Activated T-helper 1 cell treated with anti-CD3 and anti-CD28 coated beads, Interleukin-12 subunit alpha, Interleukin-12 subunit beta, Interleukin-2, Interleukin-4 antibody, amounts not matched to agents 30 ng/mL and 10 ng/mL and 1 ng/mL, durations not matched to agents 14 hours and 24 hours and 36 hours (primary cell): ENCODE results near the gene APBA2. TPM values are rescaled to one million over a fixed set of nuclear protein-coding genes. Genes with fewer than 3 reads are reported as not detected.
"Not testable (repeated sequence)": the region's sequence is repeated elsewhere in the genome, so short reads cannot be mapped to it uniquely, and the experiment has no call there.

Experiments
- DNase-seq: peaks from one replicate; pipeline ENCODE4 v3.0.0; 2021; ENCODE audit warnings: low spot score
- H3K27ac Mint-ChIP-seq: one replicate; pipeline ENCODE4 v1.8.0; 2021; ENCODE audit warnings: mild to moderate bottlenecking, mixed read lengths
- H3K27me3 Mint-ChIP-seq: one replicate; pipeline ENCODE4 v1.8.0; 2022; ENCODE audit warnings: mild to moderate bottlenecking, moderate library complexity, mixed read lengths; ENCODE audit not compliant: insufficient read depth
- H3K36me3 Mint-ChIP-seq: one replicate; pipeline ENCODE4 v1.8.0; 2021; ENCODE audit warnings: low read depth, mixed read lengths
- H3K4me1 Mint-ChIP-seq: one replicate; pipeline ENCODE4 v1.8.0; 2021; ENCODE audit warnings: low read depth, mixed read lengths
- H3K4me3 Mint-ChIP-seq: one replicate; pipeline ENCODE4 v1.8.0; 2021; ENCODE audit warnings: mild to moderate bottlenecking, moderate library complexity, mixed read lengths
- H3K9me3 Mint-ChIP-seq: one replicate; pipeline ENCODE4 v1.8.0; 2021; ENCODE audit warnings: mixed read lengths
- intact Hi-C: fragments of 100-400 bp; cut with micrococcal nuclease; formaldehyde crosslinking; loops from one replicate; pipeline ENCODE4 v1.15.1; 2024
- total RNA-seq: library from RNA; stranded (reverse); gene quantifications from 2 replicates; pipeline ENCODE4 v1.2.3, GENCODE V29; 2022

Gene APBA2
- total RNA-seq, 1 donor from 2014 or later: 0.80 TPM

DNA sequence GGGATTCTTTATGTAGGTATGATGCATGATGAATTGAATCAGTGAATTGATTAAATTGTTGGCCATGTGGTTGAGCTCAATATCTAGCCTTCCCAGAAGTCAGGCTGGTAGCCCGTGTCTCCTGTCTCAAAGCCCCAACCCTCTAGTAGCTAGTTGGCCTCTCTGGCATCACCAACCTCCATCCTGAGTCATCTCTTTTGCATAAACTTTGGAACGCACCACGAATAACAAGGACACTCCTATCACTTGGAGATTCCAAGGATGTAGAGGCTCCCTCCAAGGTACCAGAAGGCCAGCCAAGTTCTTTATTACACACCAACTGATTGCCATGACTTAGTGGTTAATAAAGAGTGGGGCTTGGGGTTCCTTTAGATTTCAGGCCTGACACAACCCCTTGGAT lies 148.4 kb downstream of the APBA2 start:
- no peak overlapping the region for H3K4me3 Mint-ChIP-seq
- peaks cover 1% of the 10 kb centered on the region for H3K36me3 Mint-ChIP-seq
- H3K4me1 Mint-ChIP-seq: peaks cover 10% of the 10 kb centered on the region
- no peak overlapping the region for H3K27ac Mint-ChIP-seq
- no peak for DNase-seq
- H3K27me3 Mint-ChIP-seq: peaks cover 2% of the 10 kb centered on the region
- intact Hi-C loops: no loop called here
- H3K9me3 Mint-ChIP-seq: peaks cover 7% of the 10 kb centered on the region

DNA sequence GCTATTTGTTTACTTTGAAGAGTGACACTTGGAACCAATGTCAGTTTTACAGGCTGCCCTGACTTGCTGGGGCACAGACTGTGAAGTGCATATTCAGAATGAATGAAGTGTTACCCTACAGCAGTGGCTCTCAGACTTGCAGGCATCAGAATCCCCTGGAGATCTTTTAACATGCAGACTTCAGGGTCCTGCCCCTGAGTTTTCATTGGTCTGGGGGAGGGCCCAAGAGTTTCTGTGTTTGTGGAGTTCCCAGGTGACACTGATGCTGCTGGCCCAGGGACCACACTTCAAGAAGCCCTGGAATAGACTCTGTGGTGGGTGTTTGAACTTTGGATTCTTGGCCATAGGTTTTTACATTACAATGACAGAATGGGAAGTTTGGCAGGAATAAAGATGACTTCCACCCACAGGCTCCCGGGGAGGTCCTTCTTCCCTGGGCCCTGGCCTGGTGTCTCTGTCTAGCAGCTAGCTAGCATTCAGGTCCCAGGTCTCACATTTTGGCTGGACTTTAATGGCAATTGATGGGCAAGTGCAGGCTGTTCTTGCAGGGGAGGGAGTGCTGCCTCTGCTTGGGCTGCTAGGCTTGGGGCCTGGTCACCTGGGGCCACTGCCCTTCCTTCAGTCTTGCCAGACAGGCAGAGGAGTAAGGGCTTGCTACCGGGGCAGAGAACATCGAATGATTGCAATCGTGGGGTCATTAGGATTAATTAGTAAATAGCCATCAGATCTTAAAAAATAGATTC lies 149.0 kb downstream of the APBA2 start:
- Mint-ChIP-seq H3K9me3 (peaks cover 7% of the 10 kb centered on the region), H3K4me3 (no peak overlapping the region), H3K4me1 (peaks cover 16% of the 10 kb centered on the region), H3K27me3 (peaks cover 2% of the 10 kb centered on the region), H3K36me3 (peaks cover 1% of the 10 kb centered on the region), H3K27ac (no peak overlapping the region)
- intact Hi-C loops: no loop called here
- no peak for DNase-seq

DNA sequence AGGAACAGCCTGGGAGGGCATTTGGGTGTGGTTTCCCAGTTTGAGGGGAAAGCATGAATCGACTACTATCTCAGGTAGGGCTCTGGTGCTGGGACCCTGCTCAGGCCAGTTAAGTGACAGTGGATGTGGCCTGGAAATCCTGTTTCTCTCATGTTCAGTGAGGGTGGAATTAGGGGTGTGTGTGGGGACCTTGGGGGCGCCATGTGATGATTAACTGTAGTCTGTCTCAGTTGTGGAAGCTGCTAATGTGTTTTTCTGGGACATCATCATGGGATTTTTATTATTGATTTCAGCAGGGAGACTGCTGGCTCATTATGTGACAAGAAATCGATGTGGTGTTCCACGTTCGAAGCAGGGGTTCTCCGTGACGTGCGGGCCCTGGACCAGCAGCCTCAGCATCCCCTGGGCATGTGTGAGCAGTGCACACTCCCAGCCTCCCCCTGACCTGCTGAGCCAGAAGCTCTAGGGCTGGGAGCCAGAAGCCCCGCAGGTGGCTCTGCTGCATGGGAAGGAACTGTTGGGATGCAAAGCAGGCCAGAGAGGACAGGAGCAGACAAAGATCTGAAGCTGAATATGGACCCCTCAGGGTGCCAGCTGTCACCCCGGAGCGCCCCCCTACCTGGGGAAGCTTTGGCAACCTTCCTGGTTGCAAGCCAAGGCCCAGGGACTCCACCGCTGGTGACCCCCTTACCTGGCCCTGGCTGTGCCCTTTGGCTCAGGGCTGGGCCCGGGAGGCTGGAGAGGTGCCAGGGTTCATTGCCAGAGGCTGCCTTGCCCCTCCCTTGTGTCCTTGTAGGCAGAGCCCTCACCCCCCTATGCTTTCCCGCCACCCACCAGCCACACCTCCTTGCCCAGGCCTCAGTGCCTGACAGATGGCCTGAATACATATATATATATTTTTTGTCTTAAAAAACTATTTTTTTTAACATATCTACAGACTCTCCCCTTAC lies 149.8 kb downstream of the APBA2 start:
- H3K9me3 Mint-ChIP-seq: peaks cover 7% of the 10 kb centered on the region
- no peaks in the 10 kb centered on the region for H3K36me3 Mint-ChIP-seq
- H3K4me3 Mint-ChIP-seq: no peak overlapping the region
- peaks cover 6% of the 10 kb centered on the region for H3K27me3 Mint-ChIP-seq
- peaks cover 20% of the 10 kb centered on the region for H3K4me1 Mint-ChIP-seq
- no peak overlapping the region for H3K27ac Mint-ChIP-seq
- intact Hi-C loops: no loop called here
- no peak for DNase-seq

DNA sequence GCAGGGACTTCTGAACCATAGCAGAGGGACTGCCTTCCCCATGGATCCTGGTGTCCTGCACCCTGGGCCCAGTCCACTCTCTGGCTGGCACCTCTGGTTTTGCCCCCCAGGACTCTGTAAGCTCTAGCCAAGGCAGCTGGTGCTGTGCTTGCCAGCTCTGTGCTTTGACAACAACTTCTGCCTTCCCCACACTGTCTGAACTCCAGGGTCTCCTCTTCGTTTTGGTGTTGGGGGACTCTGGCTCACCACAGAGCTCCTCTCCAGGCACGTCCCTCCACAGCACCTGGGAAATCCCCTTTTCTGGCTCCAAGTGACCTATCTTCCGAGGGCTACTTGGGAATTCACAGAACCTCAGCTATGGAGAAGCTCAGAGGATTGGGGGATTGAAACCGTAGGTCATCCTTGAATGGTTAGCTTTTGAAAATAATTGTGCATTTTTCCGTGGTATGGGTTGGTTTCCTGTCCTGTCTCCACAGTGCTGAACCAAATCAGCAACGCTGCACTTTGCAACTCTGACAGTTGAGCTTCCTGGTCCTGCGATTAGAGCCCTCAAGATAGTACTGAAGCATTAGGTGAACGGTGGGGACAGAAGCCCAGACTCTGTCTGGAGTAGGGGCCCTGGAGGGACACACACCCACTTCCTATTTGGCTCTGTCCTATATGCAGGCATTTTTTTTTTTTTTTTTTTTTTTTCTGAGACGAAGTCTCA lies 152.4 kb downstream of the APBA2 start:
- Mint-ChIP-seq H3K9me3 (no peaks in the 10 kb centered on the region), H3K27ac (no peak overlapping the region)
- intact Hi-C loops: no loop called here

DNA sequence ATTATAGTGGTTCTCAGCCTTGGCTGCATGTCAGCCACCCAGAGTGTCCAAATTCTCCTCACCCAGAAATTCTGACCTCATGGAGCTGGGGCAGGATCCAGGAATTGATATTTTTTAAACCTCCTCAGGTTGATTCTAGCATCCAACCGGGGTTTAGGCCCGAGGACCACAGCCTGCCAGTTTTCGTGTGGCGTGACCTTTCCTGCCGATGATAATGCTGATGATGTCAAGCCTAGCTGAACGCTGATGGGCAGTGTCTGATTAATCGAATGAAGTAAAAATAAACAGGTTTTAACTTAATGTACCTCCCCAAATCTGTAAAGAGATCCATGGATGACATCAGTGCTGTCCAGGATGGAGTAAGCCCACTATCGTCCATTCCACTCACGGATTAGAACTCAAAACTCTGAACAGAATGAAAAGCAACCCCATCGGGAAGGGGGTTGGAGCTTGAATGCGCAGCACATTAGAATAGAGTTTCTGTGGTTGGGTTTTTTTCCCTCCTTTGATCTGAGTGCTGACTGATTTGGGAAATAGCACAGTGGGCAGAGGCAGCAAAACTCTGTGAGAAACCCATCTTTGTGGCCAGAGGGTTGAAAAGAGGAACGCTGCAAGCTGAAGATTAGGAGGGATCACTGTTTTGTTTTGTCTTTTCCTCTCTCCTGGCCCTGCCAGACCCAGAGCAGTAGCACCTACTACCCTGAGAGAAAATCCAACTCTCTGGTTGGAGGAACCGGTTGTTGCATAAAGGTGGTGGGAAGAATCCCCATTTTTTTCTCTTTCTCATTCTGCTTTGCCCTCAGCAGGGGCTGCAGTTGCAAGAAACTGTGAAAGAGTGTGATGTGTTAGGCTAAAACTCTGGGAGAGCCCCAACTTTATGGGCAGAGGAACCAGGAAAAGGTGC lies 153.9 kb downstream of the APBA2 start:
- no peak for DNase-seq
- intact Hi-C loops: no loop called here
- Mint-ChIP-seq H3K4me1 (peaks cover 11% of the 10 kb centered on the region), H3K4me3 (no peak overlapping the region), H3K27ac (no peak overlapping the region), H3K27me3 (peaks cover 9% of the 10 kb centered on the region), H3K36me3 (no peaks in the 10 kb centered on the region), H3K9me3 (no peaks in the 10 kb centered on the region)

More for the DNA sequence above, 152.4 kb downstream of the APBA2 start:
- no peak for DNase-seq
- Mint-ChIP-seq H3K4me3 (no peak overlapping the region), H3K27me3 (peaks cover 9% of the 10 kb centered on the region), H3K36me3 (no peaks in the 10 kb centered on the region), H3K4me1 (peaks cover 11% of the 10 kb centered on the region)

DNA sequence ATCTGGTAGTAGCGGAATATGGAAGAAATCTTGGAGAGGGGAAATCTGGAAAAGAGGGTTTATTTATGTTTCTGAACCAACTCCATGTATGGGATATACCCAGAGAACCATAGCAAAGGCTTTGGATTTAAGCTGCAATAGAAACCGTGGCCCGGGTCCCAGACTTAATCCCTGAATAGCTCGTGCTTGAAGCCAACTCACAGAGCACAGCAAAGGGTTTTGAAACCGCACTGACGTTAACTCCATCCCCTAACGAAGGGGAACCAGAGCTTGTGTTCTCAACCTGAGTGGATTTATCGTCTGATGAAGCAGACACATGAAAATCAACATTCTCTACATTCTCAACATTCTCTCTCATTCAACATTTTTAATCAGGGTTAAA lies 154.6 kb downstream of the APBA2 start:
- Mint-ChIP-seq H3K4me3 (no peak overlapping the region), H3K4me1 (peaks cover 13% of the 10 kb centered on the region), H3K9me3 (no peaks in the 10 kb centered on the region), H3K27ac (no peak overlapping the region), H3K27me3 (peaks cover 9% of the 10 kb centered on the region), H3K36me3 (no peaks in the 10 kb centered on the region)
- no peak for DNase-seq
- intact Hi-C loops: no loop called here

DNA sequence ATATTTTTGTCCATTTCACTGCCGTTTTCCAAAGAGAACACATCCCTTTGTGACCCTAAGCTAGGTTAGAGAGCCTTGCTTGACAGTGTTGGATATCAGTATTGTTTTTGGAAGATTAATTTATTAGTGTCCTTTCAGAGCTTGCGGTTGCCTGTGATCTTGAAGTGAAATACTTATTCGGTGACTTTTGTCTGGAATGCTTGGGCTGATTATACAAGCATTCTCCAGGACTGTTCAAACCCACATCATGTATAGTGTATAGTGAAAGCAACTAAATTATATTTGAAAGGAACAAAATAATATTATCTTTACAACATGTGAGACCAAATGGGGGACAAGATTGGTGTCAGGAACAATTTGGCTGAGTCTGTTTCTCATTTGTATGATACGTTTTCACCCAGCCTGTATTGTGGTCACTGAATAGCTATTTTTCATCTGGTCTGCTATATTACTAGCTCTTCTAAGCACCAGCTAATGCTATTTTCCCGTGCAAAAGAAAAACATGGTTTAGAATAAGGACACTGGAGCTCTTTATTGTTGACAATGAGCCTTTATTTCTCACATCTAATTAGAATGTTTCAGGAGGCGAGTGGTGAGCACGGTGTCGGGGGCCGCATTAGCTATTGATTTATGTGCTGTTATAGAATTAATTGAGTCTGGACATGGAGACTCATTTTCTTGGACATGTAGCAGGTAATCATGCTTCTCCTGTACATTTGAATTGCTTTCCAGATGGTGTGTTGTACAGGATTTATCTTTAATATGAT lies 158.1 kb downstream of the APBA2 start:
- H3K27ac Mint-ChIP-seq: no peak overlapping the region
- H3K27me3 Mint-ChIP-seq: peaks cover 7% of the 10 kb centered on the region
- no peaks in the 10 kb centered on the region for H3K36me3 Mint-ChIP-seq
- peaks cover 24% of the 10 kb centered on the region for H3K4me1 Mint-ChIP-seq
- intact Hi-C loops: loop anchor here (2.0 kb wide), 1 partner anchor 49 kb away; no protein-coding TSS in a partner anchor
- no peak overlapping the region for H3K4me3 Mint-ChIP-seq
- DNase-seq: no peak
- H3K9me3 Mint-ChIP-seq: no peaks in the 10 kb centered on the region

DNA sequence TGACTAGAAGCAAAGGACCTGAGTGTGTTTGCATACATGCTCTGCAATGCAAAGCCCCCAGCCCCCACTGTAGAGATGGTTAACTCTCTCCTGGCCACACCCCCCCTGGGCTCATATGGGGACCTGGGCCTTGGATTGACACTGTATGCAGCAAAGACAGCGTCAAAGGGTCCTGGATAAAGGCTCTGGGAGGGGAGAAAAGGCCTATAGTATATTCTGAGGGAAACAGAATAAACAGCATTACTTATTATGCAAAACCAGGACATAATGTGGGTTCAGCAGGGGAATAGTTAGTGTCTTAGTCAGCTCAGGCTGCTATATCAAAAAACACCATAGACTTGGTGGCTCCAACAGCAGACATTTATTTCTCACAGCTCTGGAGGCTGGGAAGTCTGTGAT lies 158.7 kb downstream of the APBA2 start:
- H3K9me3 Mint-ChIP-seq: no peaks in the 10 kb centered on the region
- intact Hi-C loops: loop anchor here (2.0 kb wide), 1 partner anchor 50 kb away; no protein-coding TSS in a partner anchor
- no peaks in the 10 kb centered on the region for H3K36me3 Mint-ChIP-seq
- H3K4me1 Mint-ChIP-seq: peaks cover 20% of the 10 kb centered on the region
- H3K4me3 Mint-ChIP-seq: no peak overlapping the region
- peaks cover 8% of the 10 kb centered on the region for H3K27me3 Mint-ChIP-seq
- DNase-seq: no peak
- no peak overlapping the region for H3K27ac Mint-ChIP-seq

DNA sequence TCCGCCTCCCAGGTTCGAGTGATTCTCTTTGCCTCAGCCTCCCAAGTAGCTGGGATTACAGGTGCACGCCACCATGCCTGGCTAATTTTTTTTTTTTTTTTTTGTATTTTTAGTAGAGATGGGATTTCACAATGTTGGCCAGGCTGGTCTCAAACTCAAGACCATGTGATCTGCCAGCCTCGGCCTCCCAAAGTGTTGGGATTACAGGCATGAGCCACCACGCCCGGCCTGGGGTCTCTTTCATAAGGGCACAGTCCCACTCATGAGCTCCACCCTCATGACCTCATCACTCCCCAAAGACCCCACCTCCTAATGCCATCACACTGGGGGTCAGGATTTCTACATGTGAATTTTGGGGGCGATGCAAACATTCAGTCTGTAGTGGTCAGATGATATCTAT lies 159.4 kb downstream of the APBA2 start:
- H3K27me3 Mint-ChIP-seq, H3K4me3 Mint-ChIP-seq, H3K9me3 Mint-ChIP-seq, H3K27ac Mint-ChIP-seq, H3K36me3 Mint-ChIP-seq, DNase-seq: not testable (repeated sequence)
- peaks cover 13% of the 10 kb centered on the region for H3K4me1 Mint-ChIP-seq
- intact Hi-C loops: loop anchor here (2.0 to 5.0 kb wide), 2 partner anchors 50 to 227 kb away; no protein-coding TSS in a partner anchor

DNA sequence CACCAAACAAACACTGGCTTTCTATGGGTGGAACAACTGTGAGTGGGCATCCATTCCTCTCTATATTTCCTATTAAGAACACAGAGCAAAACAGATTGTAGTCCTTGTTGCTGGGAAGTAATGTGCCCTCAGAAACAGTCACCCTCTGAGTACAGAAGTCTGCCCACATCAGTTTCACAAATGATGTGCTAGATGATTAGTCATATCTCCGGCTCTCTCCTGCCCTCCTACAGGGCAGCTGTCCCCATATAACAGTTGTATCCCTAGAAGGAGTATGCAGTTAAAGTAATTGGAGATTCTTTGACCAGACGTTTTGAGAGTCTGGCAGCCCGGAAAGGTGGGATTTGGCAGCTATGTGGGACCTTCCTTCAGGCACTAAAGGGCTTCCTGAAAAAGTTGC lies 159.9 kb downstream of the APBA2 start:
- peaks cover 13% of the 10 kb centered on the region for H3K4me1 Mint-ChIP-seq
- no peak overlapping the region for H3K27ac Mint-ChIP-seq
- H3K36me3 Mint-ChIP-seq: no peaks in the 10 kb centered on the region
- H3K9me3 Mint-ChIP-seq: no peaks in the 10 kb centered on the region
- no peak overlapping the region for H3K4me3 Mint-ChIP-seq
- intact Hi-C loops: loop anchor here (2.0 to 5.0 kb wide), 2 partner anchors 51 to 227 kb away; no protein-coding TSS in a partner anchor
- no peak for DNase-seq
- H3K27me3 Mint-ChIP-seq: peaks cover 8% of the 10 kb centered on the region

DNA sequence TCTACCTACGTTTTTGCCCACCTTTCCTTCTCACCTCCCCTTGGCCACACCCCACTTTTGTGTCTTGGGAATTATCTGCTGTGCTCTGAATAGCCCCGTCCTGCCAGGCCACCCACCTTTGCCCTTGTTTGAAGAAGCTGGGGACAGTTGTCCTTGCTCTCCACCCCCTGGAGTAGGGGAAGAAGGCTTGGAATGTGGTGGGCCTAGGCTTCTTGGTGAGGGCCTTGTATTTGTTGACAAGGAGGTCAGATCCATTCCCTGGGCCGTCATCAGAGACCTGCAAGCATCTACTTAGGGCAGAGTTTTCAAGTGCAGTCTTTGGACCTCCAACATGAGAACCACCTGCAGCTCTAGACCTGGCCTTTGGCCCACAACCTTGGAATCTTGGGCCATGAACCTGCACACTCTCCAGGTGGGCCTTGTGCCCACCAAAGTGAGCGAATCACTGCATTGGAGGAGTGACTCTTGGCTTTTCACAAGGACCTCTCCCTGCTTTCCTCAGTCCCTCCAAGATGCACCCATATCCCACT lies 160.6 kb downstream of the APBA2 start:
- peaks cover 8% of the 10 kb centered on the region for H3K27me3 Mint-ChIP-seq
- peaks cover 13% of the 10 kb centered on the region for H3K4me1 Mint-ChIP-seq
- H3K36me3 Mint-ChIP-seq: no peaks in the 10 kb centered on the region
- H3K4me3 Mint-ChIP-seq: no peak overlapping the region
- DNase-seq: no peak
- H3K27ac Mint-ChIP-seq: no peak overlapping the region
- no peaks in the 10 kb centered on the region for H3K9me3 Mint-ChIP-seq
- intact Hi-C loops: loop anchor here (5.0 kb wide), 1 partner anchor 226 kb away; no protein-coding TSS in a partner anchor
